KBM-7 (cell line): ENCODE measurements around the gene CLOCK.
A peak's percentile ranks its signal among the peaks of the same experiment; 100 is the strongest.

Experiments
- DNase-seq: peaks from one replicate; pipeline ENCODE4 v3.0.0-alpha.2; 2015
- in situ Hi-C: fragments of 300-500 bp; cut with MboI; formaldehyde crosslinking; loops from 2 replicates; pipeline ENCODE4 v1.14.3; 2020; ENCODE audit warnings: low sequenced_read_pairs, low pct_unique_long_range_greater_than_20kb, mixed read lengths

Gene CLOCK

DNA sequence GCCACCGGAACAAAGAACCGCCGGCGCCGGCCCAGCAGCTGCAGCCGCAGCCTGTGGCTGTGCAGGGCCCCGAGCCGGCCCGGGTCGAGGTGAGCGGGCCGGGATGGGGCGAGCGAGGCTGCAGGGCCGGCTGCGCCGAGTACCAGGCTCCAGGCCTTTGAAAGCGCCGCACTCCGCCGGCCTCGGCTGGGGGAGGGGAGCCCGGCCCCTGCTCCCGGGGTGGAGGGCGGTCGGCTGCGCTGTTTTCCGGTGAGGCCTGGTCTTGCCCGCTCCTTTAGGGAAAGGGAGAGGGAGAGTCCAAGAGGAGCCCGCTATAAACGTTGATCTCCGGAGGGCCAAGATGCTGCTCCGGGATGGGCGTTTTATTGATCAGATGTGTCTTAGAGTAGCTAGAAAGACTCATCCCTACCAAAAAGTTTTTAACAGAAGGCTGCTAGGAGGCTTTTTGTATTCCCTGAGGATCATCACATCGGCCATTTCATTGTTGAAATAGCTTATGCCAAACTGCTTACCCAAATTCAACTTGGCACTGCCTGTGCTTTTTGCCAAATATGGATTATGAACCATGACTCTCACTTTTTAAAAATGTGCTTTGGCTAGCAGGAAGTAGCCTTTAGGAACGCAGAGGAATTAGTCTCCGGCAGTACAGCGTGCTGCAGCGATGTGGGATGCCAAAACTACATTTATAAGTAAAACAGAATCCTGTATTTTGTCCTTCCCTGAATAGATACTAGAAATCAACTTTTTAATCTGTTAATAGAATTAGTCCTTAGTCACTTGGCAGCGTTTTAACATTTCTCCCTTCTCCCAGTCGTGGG is 150.2 kb downstream of the CLOCK start:
- DNase-seq: peak; percentile 49
- in situ Hi-C loops: no loop called here

- peak; percentile 92 for DNase-seq
- in situ Hi-C loops: no loop called here
Measured at GRCh38 chr4:55395529-55396307, 151.0 kb downstream of the CLOCK start, which contains the start of gene TMEM165. TMEM165 (plus strand) TSS chr4:55395957; CDS start chr4:55396190, 233 bp downstream.

DNA sequence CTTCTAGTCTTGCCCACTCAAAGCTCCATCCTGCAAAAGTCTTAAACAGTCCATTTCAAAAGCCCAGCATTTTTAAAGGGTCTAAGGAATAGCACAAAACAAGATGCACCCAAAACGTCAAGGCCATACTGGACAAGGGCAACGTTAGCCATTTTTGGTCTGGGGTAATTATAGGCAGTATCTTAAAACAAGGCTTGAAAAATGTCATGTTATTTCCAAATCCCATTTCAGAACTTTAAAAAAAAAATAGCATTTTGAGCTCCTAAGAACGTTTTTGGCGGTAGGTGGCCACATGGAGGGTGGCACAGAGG is 151.5 kb downstream of the CLOCK start:
- in situ Hi-C loops: no loop called here
- DNase-seq: no peak

- in situ Hi-C loops: no loop called here
- no peak for DNase-seq
Measured at GRCh38 chr4:55393461-55394320, 153.0 kb downstream of the CLOCK start.

GRCh38 chr4:55386840-55387239 is 159.9 kb downstream of the CLOCK start:
- in situ Hi-C loops: no loop called here

DNA sequence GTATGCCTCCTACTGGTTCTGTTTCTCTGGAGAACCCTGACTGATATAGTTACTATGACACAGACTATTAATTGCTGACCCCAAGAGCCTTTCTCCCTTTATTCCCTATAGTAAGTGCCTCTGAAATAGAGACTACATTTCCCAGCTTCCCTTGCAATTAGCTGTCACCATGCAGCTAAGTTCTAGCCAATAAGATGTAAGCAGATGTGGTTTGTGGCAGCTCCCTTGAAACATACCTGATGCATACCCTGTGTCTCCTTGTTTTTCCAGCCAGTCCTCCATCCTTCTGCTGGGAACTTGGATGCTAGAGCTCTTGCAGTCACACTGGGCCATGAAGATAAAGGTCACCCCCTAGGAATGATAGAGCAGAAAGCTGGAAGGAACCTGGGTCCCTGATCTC is 160.6 kb downstream of the CLOCK start:
- in situ Hi-C loops: no loop called here
- DNase-seq: peak; percentile 13

More at GRCh38 chr4:55386840-55387239, 159.9 kb downstream of the CLOCK start:
- DNase-seq: no peak

GRCh38 chr4:55385201-55385649 is 161.5 kb downstream of the CLOCK start:
- in situ Hi-C loops: no loop called here

GRCh38 chr4:55382488-55383003 is 164.2 kb downstream of the CLOCK start:
- in situ Hi-C loops: no loop called here
- no peak for DNase-seq

More at GRCh38 chr4:55385201-55385649, 161.5 kb downstream of the CLOCK start:
- no peak for DNase-seq

DNA sequence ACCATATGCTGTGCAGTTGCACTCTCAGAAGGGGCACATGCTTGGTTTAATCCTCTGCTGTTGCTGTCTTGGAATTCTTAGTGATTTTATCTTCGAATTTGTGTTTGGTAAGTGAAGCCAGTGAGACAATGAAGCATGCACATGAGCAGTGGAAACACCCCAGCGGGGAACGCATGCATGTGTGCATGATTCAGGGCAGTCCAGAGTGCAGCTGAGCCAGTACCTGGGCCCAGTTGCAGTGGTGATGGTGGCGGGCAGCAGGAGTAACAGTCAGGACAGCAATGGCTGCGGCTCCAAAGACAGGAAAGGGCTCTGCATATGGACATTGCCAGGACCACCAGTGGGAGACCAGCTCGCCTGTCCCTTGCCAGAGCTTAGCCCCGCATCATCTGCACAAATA is 165.2 kb downstream of the CLOCK start:
- in situ Hi-C loops: no loop called here
- DNase-seq: no peak

- no peak for DNase-seq
- in situ Hi-C loops: no loop called here
Measured at GRCh38 chr4:55380576-55380975, 166.1 kb downstream of the CLOCK start.

DNA sequence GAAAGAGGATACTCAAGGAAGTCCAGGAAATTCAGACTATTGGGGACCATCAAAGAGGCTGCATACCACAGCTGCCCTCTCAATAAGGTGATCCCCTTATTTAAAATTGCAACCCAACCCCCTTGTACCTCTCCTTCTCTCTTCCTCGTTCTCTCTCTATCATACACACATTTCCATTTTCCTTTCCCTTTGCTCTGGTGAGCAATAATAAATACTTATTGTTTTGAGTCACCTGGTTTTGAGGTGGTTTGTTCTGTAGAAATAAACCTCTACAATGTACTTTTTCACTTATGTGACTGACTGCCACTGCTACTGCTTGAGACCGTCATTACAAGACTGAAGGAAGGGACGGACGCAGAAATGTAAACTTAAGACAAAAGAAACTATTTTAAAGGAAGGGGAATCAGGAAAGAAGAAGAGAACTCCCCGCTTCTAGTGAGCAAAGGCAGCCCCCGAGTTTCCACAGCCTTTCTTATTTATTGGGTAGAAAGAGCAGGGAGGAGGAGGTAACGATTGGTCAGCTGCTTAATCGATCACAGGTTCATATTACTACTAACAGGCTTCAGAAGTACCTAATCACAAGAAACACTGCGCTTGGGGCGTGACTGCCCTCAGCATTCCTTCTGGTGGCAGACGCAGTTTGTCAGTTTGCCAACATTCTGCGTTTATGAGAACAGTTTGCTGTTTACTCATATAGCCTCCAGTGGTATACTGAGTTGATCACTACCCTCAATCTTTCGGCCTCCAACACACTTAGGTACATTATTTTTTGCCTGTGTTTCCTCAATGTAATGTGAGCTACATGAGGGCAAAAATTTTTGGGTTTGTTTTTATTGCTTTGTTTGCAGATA is 167.9 kb downstream of the CLOCK start:
- in situ Hi-C loops: no loop called here
- no peak for DNase-seq
